Embryonic facial prominence (tissue), 1 donor: ENCODE measurements around the gene KLHL30.

Experiments
- DNase-seq: peaks from one replicate; pipeline ENCODE4 v3.0.0-alpha.2; 2016; ENCODE audit errors: extremely low spot score

KLHL30 gene

GRCh38 chr2:238130696-238131628 lies 7.5 kb upstream of the KLHL30 start:
- DNase-seq = no peak

GRCh38 chr2:238131761-238132462 lies 6.6 kb upstream of the KLHL30 start:
- no peak for DNase-seq

GRCh38 chr2:238132463-238133450 lies 5.7 kb upstream of the KLHL30 start:
- DNase-seq = no peak

- DNase-seq = no peak
Measured at GRCh38 chr2:238133499-238134392, 4.7 kb upstream of the KLHL30 start.

- no peak for DNase-seq
Measured at GRCh38 chr2:238134393-238134785, 4.1 kb upstream of the KLHL30 start.

GRCh38 chr2:238135601-238136150 lies 2.8 kb upstream of the KLHL30 start:
- no peak for DNase-seq

GRCh38 chr2:238136820-238137537 lies 1.5 kb upstream of the KLHL30 start:
- DNase-seq = no peak

- DNase-seq = no peak
Measured at GRCh38 chr2:238137885-238138284, 583 bp upstream of the KLHL30 start.

GRCh38 chr2:238139196-238140039 lies 950 bp downstream of the KLHL30 start:
- no peak for DNase-seq

- DNase-seq = no peak
Measured at GRCh38 chr2:238140040-238140439, 1.6 kb downstream of the KLHL30 start.

- DNase-seq = no peak
Measured at GRCh38 chr2:238140721-238141540, 2.5 kb downstream of the KLHL30 start.

- DNase-seq = no peak
Measured at GRCh38 chr2:238141541-238142318, 3.3 kb downstream of the KLHL30 start.

- no peak for DNase-seq
Measured at GRCh38 chr2:238142382-238143205, 4.1 kb downstream of the KLHL30 start.

- no peak for DNase-seq
Measured at GRCh38 chr2:238143239-238143951, 4.9 kb downstream of the KLHL30 start.

- DNase-seq = no peak
Measured at GRCh38 chr2:238144262-238144661, 5.8 kb downstream of the KLHL30 start.

- no peak for DNase-seq
Measured at GRCh38 chr2:238145046-238145445, 6.6 kb downstream of the KLHL30 start.
